HG03432 (cell line): ENCODE results near the gene PAN2.
"Not testable (repeated sequence)": the region's sequence is repeated elsewhere in the genome, so short reads cannot be mapped to it uniquely, and the experiment has no call there.

Source experiments
- ATAC-seq: cut with Tn5 transposase; IDR thresholded peaks from one replicate; pipeline ENCODE4 v1.9.1; 2021; ENCODE audit warnings: mild to moderate bottlenecking, moderate library complexity; ENCODE audit not compliant: unreplicated experiment

PAN2 gene

GRCh38 chr12:56315249-56315621 lies 18.6 kb downstream of the PAN2 start:
- no peak for ATAC-seq

- no peak for ATAC-seq
These were observed 22.8 kb downstream of the PAN2 start for GRCh38 chr12:56311003-56311402.

- ATAC-seq = no peak
These were observed 25.1 kb downstream of the PAN2 start for GRCh38 chr12:56308714-56309113.

GRCh38 chr12:56307221-56307965 lies 26.4 kb downstream of the PAN2 start:
- no peak for ATAC-seq

GRCh38 chr12:56304872-56305590 lies 28.8 kb downstream of the PAN2 start:
- no peak for ATAC-seq

- ATAC-seq = no peak
These were observed 29.5 kb downstream of the PAN2 start for GRCh38 chr12:56304276-56304675.

- ATAC-seq = no peak
These were observed 32.9 kb downstream of the PAN2 start for GRCh38 chr12:56300644-56301464.

- peak; percentile 93 for ATAC-seq
These were observed 33.8 kb downstream of the PAN2 start, which contains the start of gene CS for GRCh38 chr12:56299853-56300643. Gene CS (minus strand): TSS chr12:56300330. CDS start chr12:56300201, 129 bp downstream.

- no peak for ATAC-seq
These were observed 34.4 kb downstream of the PAN2 start for GRCh38 chr12:56299308-56299852.

- ATAC-seq = no peak
These were observed 35.0 kb downstream of the PAN2 start for GRCh38 chr12:56298828-56299227.

- no peak for ATAC-seq
These were observed 36.4 kb downstream of the PAN2 start for GRCh38 chr12:56297400-56297799.

GRCh38 chr12:56296295-56296694 lies 37.5 kb downstream of the PAN2 start:
- ATAC-seq = no peak

- ATAC-seq = no peak
These were observed 40.0 kb downstream of the PAN2 start for GRCh38 chr12:56293795-56294194.

GRCh38 chr12:56288705-56289387 lies 45.0 kb downstream of the PAN2 start:
- ATAC-seq = no peak

GRCh38 chr12:56286044-56286830 lies 47.6 kb downstream of the PAN2 start:
- ATAC-seq = no peak

GRCh38 chr12:56284263-56284662 lies 49.5 kb downstream of the PAN2 start:
- ATAC-seq = not testable (repeated sequence)

- no peak for ATAC-seq
These were observed 51.2 kb downstream of the PAN2 start for GRCh38 chr12:56282579-56282978.

GRCh38 chr12:56282030-56282429 lies 51.8 kb downstream of the PAN2 start:
- no peak for ATAC-seq

GRCh38 chr12:56280849-56281248 lies 53.0 kb downstream of the PAN2 start:
- ATAC-seq = no peak
